Fibroblast of lung (primary cell): Measurements from ENCODE around the gene SH3GL2. TPM values are rescaled to one million over a fixed set of nuclear protein-coding genes. Genes with fewer than 3 reads are reported as not detected.

Experiments used
- DNase-seq, 2 donors: peaks; one replicate each; pipeline versions ENCODE4 v3.0.0 to v3.0.0-alpha.2; 2010; ENCODE audit warnings: low read depth in 2 of 2
- H2AFZ ChIP-seq: 2 replicates; pipeline ENCODE4 v1.5.1; 2012; ENCODE audit warnings: low read length, control low read depth, inconsistent platforms
- H3K27ac ChIP-seq: 2 replicates; pipeline ENCODE4 v1.5.1; 2011; ENCODE audit warnings: low read length, control low read depth; ENCODE audit not compliant: insufficient read depth
- H3K27me3 ChIP-seq: 2 replicates; pipeline ENCODE4 v1.5.1; 2011; ENCODE audit warnings: mild to moderate bottlenecking, low read length; ENCODE audit not compliant: control insufficient read depth, insufficient read depth
- H3K36me3 ChIP-seq: 2 replicates; pipeline ENCODE4 v1.5.1; 2011; ENCODE audit warnings: low read length; ENCODE audit not compliant: control insufficient read depth, insufficient read depth
- H3K4me1 ChIP-seq: 2 replicates; pipeline ENCODE4 v1.5.1; 2011; ENCODE audit warnings: low read length; ENCODE audit not compliant: control insufficient read depth, insufficient read depth; ENCODE audit errors: extremely low read depth
- H3K4me2 ChIP-seq: 2 replicates; pipeline ENCODE4 v1.5.1; 2011; ENCODE audit warnings: low read length, control low read depth; ENCODE audit not compliant: insufficient read depth; ENCODE audit errors: extremely low read depth
- H3K4me3 ChIP-seq, 4 experiments: fragments of 200-600 bp in 1 of 4; sonication (generic) in 1 of 4; replicated peaks in 1 of 4; 2 replicates each; pipeline ENCODE4 v1.5.1; 2011 to 2016; ENCODE audit warnings: low read length in 4 of 4, low read depth in 3 of 4, mild to moderate bottlenecking in 3 of 4, control low read depth in 2 of 4, inconsistent platforms in 1 of 4, mixed read lengths in 1 of 4; ENCODE audit not compliant: insufficient read depth in 1 of 4; ENCODE audit errors: control extremely low read depth in 1 of 4
- H3K79me2 ChIP-seq: 2 replicates; pipeline ENCODE4 v1.5.1; 2012; ENCODE audit warnings: mild to moderate bottlenecking, low read length, inconsistent platforms; ENCODE audit not compliant: control insufficient read depth, insufficient read depth
- H3K9ac ChIP-seq: 2 replicates; pipeline ENCODE4 v1.5.1; 2011; ENCODE audit warnings: mild to moderate bottlenecking, low read length, control low read depth; ENCODE audit not compliant: insufficient read depth
- H3K9me3 ChIP-seq: 2 replicates; pipeline ENCODE4 v1.5.1; 2012; ENCODE audit warnings: low read depth, low read length; ENCODE audit not compliant: control insufficient read depth, insufficient read depth
- H4K20me1 ChIP-seq: 2 replicates; pipeline ENCODE4 v1.5.1; 2011; ENCODE audit warnings: low read length; ENCODE audit not compliant: control insufficient read depth, insufficient read depth; ENCODE audit errors: extremely low read depth
- CTCF ChIP-seq, 2 donors: IDR thresholded peaks in 1 of 2; conservative IDR thresholded peaks in 1 of 2; 1 replicate in 1 of 2; 2 replicates in 1 of 2; pipeline ENCODE4 v1.5.1; 2011 to 2012; ENCODE audit warnings: low read length in 2 of 2, control low read depth in 1 of 2, inconsistent platforms in 1 of 2, low read depth in 1 of 2, mild to moderate bottlenecking in 1 of 2
- EZH2 ChIP-seq: IDR thresholded peaks from 2 replicates; pipeline ENCODE4 v1.5.1; 2012; ENCODE audit warnings: low read length, control low read depth, mild to moderate bottlenecking; ENCODE audit errors: missing control alignments
- polyA plus RNA-seq, 2 donors: library from polyadenylated mRNA; depleted of rRNA in 1 of 2; stranded (reverse) in 1 of 2; unstranded in 1 of 2; fragments of >200 nt; gene quantifications; 2 replicates each; pipeline ENCODE4 v1.2.1, GENCODE V29; 2011 to 2012; ENCODE audit warnings: missing spikeins in 1 of 2
- total RNA-seq: library from RNA; depleted of rRNA; stranded (reverse); fragments of >200 nt; gene quantifications from 2 replicates; pipeline ENCODE4 v1.2.1, GENCODE V29; 2014

The SH3GL2 gene
- total and polyA plus RNA-seq, 2 donors (not counting 1 experiment from before 2014, with no cell fraction given) = 0.17 TPM; not detected in 1

DNA sequence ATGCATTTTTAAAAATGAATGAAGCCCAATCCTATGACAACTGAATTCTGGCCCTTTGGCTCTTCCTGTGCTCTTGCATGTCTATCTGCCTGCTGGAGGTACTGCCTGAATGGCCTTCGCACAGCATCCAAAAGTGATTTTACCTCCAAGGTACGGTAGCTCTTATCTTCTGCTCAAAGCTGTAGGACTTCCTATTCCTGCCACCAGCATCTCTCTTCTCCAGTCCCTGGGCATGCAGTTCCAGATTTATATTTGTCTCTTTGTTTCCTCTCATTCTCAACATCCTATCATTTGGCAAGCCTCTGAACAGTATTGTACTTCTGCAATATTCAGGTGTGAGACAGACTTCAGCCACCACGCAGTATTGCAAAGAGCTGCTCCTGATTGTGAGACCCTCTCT lies 43.7 kb upstream of the SH3GL2 start:
- Histone ChIP-seq H3K27ac (no peak overlapping the region), H3K4me1 (no peaks in the 10 kb centered on the region), H3K36me3 (no peaks in the 10 kb centered on the region), H3K4me3 (no peak overlapping the region), H2AFZ (no peak overlapping the region), H4K20me1 (no peaks in the 10 kb centered on the region), H3K79me2 (no peaks in the 10 kb centered on the region), H3K9ac (no peak overlapping the region), H3K4me2 (no peak overlapping the region), H3K27me3 (peaks cover 4% of the 10 kb centered on the region), H3K9me3 (no peaks in the 10 kb centered on the region)
- DNase-seq = no peak
- TF ChIP-seq EZH2 (no peak), CTCF (conservative IDR thresholded peaks at IDR 0.05 in 1 of 2, IDR thresholded peaks at IDR 0.05 in 1 of 2; ENCODE audit: low read depth in 1 of 2, low read length in 2 of 2) (no peak)

GRCh38 chr9:17536027-17536426 lies 42.8 kb upstream of the SH3GL2 start:
- TF ChIP-seq CTCF (conservative IDR thresholded peaks at IDR 0.05 in 1 of 2, IDR thresholded peaks at IDR 0.05 in 1 of 2; ENCODE audit: low read depth in 1 of 2, low read length in 2 of 2) (no peak), EZH2 (no peak)
- Histone ChIP-seq H4K20me1 (no peaks in the 10 kb centered on the region), H3K4me1 (no peaks in the 10 kb centered on the region), H3K9me3 (no peaks in the 10 kb centered on the region), H3K79me2 (no peaks in the 10 kb centered on the region), H2AFZ (no peak overlapping the region), H3K27ac (no peak overlapping the region), H3K9ac (no peak overlapping the region), H3K4me2 (no peak overlapping the region), H3K36me3 (no peaks in the 10 kb centered on the region), H3K4me3 (no peak overlapping the region), H3K27me3 (peaks cover 4% of the 10 kb centered on the region)
- no peak for DNase-seq

GRCh38 chr9:17551023-17551422 lies 27.8 kb upstream of the SH3GL2 start:
- Histone ChIP-seq H2AFZ (no peak overlapping the region), H3K79me2 (no peaks in the 10 kb centered on the region), H3K36me3 (no peaks in the 10 kb centered on the region), H3K4me1 (no peaks in the 10 kb centered on the region), H3K27ac (no peak overlapping the region), H3K9ac (no peak overlapping the region), H4K20me1 (no peaks in the 10 kb centered on the region), H3K4me3 (no peak overlapping the region), H3K27me3 (no peaks in the 10 kb centered on the region), H3K9me3 (no peaks in the 10 kb centered on the region), H3K4me2 (no peak overlapping the region)
- TF ChIP-seq CTCF (conservative IDR thresholded peaks at IDR 0.05 in 1 of 2, IDR thresholded peaks at IDR 0.05 in 1 of 2; ENCODE audit: low read depth in 1 of 2, low read length in 2 of 2) (no peak), EZH2 (no peak)
- no peak for DNase-seq
